ENCODE measurements around the gene ARGLU1.
"Not testable (repeated sequence)": the region's sequence is repeated elsewhere in the genome, so short reads cannot be mapped to it uniquely, and the experiment has no call there.

The ARGLU1 gene, protein sequence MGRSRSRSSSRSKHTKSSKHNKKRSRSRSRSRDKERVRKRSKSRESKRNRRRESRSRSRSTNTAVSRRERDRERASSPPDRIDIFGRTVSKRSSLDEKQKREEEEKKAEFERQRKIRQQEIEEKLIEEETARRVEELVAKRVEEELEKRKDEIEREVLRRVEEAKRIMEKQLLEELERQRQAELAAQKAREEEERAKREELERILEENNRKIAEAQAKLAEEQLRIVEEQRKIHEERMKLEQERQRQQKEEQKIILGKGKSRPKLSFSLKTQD

DNA sequence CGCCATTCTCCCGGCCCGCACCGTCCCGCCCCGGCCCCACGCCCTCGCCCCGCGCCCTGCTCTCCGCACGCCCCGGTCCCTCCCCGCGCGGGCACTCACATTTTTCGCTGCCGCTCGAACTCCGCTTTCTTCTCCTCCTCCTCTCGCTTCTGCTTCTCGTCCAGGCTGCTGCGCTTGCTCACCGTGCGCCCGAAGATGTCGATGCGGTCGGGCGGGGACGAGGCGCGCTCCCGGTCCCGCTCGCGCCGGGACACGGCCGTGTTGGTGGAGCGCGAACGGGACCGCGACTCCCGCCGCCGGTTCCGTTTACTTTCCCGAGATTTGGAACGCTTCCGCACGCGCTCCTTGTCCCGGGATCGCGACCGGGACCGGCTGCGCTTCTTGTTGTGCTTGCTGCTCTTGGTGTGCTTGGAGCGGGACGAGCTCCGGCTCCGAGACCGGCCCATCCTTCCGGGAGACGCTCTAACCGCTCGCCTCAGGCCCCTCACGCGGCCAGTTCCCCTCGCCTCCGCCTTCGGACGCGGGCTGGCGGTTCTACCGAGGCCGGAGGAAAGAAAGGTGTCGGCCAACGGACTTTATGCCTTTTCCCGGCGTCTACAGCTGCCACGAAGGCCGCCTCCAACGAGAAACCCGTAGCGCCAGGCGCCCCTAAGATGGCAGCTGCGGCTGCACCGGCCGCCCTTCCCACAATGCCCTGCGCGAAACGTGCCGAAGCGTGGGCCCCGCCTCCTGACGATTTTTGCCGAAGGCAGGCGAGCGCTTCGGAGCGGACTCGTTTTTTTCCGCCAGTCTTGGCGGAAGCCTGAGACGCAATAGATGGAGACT is at the start of gene ARGLU1:
ARGLU1 (minus strand) TSS at position 664 of the 825 bp plus-strand sequence; CDS start at position 446, 218 bp downstream.
- DNase-seq: peak; percentile 96

DNA sequence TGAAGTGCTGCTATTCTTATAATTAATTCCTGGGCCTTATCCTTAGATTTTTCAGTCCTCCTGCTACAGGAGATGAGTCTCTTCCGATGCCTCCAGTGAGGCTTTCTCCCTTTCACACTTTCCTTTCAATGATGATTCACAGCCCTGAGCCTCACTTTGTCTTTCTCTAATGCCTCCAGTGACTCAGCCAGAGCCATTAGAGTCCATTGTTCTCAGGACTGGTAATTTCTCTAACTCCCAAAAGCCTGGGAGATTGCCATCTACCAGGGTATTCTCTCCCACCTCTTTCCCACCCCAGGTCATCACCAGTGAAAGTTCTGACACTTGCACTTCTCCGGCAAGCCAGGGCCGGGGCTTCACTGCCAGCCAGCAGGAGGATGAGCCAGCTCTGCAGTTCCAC is 49.6 kb upstream of the ARGLU1 start:
- DNase-seq: no peak

DNA sequence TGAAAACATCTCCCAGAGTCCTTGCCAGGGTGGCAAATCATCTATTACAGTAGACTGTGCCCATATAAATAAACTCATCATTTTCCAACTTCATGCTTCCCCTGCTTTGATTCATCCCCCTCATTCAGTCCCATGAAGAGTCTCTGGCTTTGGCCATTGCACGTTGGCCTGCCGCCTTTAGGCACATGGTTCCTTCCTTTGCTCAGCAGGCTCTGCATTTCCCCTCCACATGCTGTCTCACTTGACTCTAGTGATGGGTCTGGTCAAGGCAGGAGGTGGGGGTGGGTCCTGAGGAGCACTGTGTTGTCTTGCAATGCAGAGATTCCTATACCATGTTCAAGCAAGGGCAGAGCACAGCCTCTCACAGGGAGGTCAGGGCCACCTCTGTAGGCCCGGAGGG is 48.8 kb upstream of the ARGLU1 start:
- no peak for DNase-seq

DNA sequence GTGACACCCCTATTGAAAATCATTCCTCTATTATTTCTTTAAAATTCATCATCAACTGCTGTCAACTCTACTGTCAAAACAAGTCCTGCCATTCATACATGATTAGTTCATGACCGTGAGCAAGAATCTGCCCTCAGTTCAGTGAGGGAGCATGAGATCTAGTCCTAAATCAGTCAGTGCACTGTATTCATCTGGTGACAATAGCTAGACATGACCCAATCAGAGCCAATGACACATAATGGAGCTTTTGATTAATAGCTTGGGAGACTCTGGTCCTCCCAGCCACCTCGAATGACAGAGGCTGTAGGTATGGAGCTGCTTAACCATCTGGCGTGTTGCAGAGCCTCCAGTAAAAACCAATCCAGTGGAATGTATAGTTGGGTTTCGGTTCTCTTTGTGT is 46.9 kb upstream of the ARGLU1 start:
- no peak for DNase-seq

DNA sequence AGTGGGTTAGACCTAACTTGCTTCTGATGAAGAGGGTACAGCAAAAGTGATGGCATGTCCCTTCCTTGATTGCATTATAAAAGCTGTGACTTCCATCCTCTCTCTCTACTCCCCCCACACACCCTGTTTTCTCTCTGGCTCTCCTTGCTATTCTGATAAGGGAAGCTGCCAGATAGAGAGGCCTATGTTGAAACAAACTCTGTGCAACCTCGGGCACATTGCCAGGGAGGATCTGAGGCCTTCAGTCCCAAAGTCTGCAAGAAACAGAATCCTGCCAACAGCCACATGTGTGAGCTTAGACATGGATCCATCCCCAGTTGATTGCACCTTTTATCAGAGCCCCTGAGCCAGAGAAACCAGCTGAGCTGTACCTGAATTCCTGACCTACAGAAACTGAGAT is 44.8 kb upstream of the ARGLU1 start:
- DNase-seq: no peak

DNA sequence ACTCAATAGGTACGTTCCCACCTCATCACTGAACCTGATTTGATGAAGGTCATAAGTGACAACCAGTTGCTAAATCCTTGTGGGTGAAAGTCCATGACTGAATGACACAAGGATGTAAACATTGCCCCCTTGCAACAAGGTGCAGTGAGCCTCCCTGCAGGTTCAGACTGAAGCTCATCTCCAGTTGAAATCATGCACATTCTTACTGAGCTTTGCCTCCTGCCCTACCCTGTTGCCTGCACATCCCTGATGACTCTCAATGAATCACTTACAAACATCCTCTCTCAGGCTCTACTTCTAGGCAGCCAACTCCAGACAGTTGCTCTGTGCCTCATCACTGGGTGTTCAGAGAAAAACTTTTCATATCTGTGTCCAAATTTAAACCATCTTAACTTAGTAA is 42.5 kb upstream of the ARGLU1 start:
- no peak for DNase-seq

DNA sequence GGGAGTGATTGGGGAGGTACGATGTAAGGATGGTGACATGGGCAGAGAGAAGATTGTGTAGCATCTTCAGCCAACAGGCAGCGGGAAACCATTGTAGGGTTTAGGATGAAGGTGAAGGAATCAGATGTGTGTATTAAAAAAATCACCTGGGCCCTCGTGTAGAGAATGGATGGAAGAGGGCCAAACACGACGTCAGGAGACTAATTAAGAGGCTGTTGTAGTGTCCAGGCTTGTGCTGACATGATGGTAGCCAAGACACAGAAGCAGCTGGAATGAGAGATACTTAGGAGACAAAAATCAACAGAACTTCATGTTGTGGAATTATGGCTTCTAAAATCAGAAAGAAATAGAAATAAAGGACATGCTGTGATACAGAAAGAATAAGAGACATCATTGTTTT is 41.2 kb upstream of the ARGLU1 start:
- no peak for DNase-seq

DNA sequence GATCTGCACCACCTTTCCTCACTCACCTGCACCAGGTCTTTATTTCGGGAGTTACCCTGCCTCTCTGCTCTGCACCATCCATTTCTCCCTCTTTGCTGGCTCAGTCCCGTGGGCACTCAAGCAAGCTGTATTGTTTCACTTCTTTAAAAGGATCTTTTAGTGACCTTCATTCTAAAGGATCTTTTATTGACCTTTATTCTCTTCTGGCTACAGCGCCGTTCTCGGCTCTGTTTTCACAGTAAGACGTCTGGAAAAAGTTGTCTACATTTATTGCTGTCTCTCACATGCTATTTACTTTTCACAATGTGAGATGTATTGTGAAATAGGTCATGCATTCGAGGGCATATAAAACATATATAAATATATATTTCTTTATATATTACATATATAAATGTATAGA is 35.6 kb upstream of the ARGLU1 start:
- no peak for DNase-seq

DNA sequence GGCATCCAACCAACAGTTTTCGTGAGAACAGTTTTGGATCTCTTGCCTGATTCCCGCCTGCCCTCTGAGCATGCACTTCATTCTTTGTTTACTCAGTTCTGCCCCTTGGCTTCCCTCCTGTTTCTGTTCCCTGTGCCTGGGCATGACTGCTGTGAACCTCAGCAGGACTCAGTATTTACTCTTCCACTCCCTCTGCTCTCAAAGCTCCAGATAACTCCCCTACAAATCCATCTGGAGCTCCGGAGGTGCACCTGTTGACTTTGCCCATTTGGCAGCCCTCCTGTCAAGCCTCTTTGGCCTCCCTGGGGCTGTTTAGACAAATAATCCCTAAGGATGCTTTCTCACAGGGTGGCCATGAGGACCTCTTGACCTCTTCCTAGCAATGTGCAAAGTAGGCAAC is 34.2 kb upstream of the ARGLU1 start:
- no peak for DNase-seq

DNA sequence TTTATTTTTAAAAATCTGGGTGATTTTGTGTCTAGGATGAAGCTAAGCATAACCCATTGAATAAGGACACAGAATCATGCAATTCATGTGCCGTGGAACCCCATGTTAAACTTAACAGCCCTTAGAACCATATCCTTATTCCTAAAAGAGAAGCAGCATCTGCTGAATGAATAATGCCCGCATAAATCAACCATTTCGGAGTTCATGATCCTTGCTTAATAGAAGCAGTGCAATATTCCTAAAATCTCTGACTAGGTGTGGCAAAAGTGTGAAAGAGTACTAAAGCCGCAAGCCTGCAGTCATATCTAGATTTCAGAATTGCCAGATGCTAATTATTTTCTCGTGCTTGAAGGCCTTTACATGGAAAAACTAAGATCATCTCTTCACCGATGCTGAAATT is 33.6 kb upstream of the ARGLU1 start:
- no peak for DNase-seq

DNA sequence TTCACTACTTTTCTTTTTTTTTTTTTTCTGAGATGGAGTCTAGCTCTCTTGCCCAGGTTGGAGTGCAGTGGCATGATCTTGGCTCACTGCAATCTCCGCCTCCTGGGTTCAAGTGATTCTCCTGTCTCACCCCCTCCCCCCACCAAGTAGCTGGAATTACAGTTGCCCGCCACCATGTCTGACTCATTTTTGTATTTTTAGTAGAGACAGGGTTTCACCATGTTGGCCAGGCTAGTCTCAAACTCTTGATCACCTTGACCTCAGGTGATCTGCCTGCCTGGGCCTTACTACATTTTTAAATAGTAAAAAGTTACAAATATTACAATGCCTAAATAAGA is 32.8 kb upstream of the ARGLU1 start:
- DNase-seq: not testable (repeated sequence)

DNA sequence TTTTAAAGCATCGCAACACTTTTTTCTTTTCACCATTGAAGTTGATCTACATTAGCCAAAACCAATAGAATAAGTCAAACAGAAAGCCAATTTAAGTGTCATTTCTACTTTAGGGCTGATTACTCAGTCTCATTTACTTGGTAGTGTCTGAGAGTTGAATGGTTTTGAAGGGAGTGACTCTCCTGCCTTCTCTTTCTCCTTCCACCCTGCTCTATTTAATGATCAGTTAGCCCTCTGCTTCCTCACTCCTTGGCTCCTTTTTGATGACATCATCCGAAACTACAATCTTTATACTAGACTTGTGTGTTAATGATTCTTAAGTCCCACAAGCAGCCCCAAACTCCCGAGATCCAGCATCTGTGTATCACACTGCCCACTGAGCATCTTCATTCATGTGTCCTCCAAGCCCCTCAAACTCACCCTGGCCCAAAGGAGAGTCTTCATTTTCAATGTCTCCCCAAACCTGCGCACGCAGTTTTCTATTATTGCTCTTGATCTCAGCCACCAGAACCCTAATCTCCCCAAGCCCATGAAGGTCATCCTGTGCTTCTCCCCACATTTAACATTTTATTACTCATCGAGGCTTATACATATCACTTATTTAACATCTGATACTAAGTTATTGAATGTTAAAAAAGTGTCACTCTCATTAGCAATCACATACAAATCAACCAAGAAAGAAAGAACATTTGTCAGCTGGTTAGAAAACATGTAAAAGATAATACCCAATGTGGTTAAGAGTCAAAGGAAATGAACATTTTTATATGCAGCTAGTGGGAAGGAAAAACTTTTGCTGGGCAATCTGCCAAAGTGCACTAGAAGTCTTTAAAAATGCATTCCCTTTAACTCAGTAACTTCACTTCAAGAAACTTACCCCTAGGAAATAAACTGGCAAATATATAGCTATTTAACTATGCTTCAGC is 32.2 kb upstream of the ARGLU1 start:
- DNase-seq: no peak

DNA sequence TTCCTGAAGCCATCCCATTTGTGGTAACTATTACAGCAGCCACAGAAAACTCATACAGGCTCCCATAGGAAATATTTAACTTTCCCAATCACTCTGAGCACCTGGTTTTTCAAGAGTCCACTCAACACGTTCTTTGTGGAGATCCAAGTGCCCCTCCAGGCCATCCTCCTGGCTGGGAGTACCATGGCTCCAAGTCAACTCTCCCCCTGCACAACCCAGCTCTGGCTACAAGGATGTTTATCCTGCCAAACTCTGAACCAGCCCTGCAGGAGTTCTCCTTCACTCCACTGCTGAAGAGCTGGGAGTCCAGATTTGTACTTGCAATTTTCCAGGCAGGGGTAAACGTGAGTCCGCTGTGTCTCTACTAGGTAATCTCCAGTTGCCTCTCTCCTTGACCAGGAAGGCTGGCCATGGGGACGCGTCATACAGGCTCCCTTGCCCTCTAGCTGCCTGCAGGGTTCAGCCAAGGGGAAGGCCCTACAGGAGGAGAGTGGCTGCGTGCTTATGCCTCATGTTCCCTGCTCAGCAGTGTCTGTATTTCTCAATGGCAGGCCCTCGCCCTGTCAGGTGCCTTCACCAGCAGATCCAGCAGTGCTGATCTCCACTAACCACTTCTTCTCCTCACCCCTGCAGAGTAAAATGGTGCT is 29.9 kb upstream of the ARGLU1 start:
- no peak for DNase-seq

DNA sequence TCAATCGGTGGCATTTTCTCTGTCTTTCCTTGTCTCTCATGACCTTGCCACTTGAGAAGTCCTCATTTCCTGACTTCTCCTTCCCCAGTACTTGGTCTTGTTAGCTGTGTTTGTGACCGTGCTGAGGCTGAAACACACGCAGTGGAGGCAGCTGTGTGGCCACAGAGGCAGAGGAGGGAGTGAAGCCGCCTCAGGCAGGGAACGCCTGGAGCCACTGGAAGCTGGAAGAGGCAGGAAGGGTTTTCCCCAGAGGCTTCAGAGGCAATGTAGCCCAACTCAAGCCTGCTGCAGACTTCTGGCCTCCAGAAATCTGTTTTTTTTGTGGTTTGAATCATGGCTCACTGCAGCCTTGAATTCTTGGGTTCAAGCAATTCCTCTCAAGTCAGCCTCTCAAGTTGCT is 29.2 kb upstream of the ARGLU1 start:
- DNase-seq: no peak

DNA sequence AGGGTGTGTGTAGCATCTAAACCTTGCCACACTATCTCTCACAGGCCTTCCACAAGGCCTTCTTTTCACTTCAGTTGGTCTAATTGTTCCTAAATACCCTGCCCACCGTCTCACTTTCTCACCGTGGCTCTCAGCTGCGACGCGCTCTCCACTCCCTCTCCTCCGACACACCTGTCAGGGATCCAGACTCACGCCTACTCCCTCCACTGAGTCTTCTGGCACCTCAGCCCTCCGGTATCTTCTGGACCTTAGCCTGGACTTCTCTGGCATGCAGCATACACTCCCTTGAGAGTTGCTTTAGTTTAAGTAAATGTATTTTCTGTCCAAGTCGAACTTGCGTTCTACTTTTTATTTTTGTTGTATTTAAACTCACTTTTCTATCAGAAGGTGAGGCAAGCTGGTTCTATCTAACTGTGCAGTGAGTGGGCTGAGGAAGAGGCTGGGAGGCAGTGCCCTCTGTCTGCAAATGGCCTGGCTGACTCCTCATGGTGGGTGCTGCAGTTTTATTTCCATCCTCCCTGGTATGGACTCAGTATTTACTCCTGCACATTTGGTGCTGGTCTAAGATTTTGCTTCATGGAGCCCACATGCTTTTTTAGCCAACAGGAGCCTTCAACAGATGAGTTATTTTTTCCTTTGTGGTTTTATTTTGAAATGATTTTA is 28.5 kb upstream of the ARGLU1 start:
- DNase-seq: no peak

DNA sequence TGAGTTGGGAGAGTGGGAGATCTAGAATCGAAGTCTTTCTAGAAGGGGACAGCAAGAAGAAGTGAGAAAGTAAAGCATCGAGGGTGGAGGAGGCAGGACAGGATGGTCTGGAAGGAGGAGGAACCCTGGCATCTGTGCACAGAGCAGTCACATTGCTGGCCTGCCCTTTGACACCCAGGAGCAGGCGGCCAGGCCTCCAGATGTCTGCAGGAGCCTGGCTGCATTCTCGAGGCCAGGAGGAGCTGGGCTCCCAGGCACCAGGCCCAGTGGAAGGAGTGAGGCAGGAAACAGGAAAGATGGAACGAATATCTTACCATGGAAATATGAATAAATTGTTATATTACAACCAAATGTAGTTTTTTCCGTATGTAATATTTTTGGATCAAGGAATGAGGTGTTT is 27.7 kb upstream of the ARGLU1 start:
- DNase-seq: no peak

DNA sequence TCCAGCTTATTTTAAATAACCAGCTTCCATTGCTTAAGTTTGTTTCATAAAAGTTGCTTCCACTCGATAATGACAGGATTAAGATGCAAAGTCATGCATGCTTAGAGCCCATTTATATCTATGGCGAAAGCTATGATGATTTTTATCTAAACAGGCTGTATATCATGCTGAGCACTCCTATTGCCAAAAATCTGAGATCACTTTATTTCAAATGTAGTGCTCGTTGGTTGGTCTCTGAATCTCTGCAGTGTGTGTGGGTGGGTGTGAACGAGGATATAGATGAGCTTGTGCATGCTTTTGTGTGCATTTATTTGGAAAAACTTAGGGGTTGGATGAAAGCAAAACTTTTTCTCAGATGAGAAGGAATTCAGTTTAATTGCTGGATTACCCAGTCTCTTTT is 27.0 kb upstream of the ARGLU1 start:
- DNase-seq: no peak

DNA sequence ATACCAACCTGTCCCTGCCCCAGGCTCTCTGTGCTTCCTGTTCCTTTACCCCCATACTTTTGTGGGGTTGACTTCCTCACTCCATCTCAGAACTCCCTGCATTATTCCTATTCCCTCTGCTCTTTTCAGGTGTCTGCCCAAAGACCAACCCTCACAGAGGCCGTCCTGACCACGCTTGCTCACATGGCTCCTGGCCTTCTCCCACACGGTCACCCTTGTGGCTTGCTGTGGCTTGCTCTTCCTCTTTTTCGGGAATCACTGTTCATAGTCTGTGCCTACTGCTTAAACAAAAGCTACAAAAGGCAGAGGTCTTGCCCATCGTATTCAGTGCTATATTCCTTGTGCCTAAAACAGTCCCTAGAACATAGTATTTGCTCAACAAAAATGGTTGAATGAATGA is 25.2 kb upstream of the ARGLU1 start:
- DNase-seq: no peak

DNA sequence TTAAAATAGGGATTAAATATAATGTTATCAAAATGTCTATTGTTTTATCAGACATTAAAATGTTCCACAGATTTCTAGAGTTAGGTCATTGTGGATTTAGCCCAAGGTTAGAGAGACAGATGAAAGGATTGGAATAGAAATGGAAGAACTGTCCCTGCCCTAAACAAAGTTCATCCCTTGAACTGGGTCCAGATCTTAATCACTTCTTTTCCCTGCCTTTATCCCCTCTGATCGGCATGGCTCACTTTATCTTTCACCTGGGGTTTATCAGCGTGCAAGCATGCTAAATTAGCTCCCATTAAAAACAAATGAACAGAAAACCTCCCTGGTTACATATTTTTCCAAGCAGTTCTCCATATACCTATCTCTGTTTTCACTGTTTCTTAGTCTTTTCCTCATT is 23.4 kb upstream of the ARGLU1 start:
- DNase-seq: no peak

DNA sequence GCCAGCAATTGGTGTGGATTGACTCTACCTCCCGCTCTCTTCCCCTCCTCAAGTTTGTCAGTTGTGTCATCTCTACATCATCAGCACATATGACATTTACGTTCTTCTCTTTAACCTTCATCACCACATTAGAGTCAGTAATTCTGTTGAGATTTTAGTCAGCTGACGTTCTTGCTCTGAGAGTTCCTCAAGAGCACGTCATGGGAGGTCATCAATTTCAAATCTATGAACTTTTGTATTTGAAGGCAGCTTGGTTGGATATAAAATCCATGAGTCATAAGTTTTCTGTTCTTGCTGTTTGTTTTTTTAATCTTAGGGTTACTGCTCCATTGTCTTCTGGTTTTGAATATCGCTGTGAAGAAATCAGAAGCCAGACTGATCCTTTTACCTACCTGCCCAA is 21.8 kb upstream of the ARGLU1 start:
- DNase-seq: no peak

DNA sequence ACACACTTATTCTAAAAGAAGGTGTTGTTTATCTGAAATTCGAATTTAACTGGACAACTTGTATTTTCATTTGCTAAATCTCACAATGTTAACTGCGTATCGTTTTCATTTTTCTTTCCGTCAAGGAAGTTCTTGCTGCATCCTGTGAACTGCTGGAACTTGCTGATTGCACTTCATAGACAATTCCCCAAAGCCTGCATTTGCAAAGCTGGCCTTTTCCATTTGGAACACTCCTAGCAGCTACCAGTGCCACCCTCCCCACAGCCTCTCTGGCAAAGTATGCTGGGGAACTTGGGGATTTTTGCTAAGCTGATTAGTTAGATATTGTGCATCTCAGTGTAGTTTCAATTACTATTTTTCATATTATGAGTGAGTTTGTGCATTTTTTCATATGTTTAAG is 20.4 kb upstream of the ARGLU1 start:
- DNase-seq: no peak

DNA sequence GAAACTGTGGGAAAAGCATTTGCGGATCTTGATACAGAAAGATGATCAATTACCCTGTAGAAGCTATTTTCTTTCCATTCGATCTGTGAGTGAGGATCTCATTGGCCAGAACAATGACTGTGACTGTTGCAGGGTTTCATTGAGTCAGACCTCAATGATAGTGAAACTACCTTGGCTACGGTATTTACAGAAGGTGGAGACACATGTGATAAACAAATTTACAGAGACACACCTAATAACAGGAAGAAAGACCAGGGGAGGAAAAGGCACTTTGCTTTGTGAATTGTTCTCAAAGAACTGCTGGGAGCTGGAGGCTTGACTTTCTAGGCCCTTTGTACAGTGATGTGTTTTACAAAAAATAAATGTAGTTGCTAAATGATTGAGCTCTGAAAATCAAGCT is 19.9 kb upstream of the ARGLU1 start:
- no peak for DNase-seq
